GM12878 (cell line): ENCODE measurements around the gene TAF1L. TPM values are rescaled to one million over a fixed set of nuclear protein-coding genes. Genes with fewer than 3 reads are reported as not detected.

Source experiments
- ATAC-seq: fragments of 200-7000 bp; cut with Tn5 transposase; 3 replicates; pipeline ENCODE4 v1.9.1; 2020; ENCODE audit warnings: mild to moderate bottlenecking, moderate library complexity
- BruUV-seq: library from RNA; stranded (reverse); fragments of 400-500 nt; replicated peaks from 2 replicates; lab custom pipeline; 2021; lab: Mats Ljungman, UMichigan
- CTCF ChIA-PET: fragments of 300-600 bp; sonication (Branson Sonifier 250); formaldehyde crosslinking; extraction: SDS; loops from one replicate; lab custom pipeline; 2021; ENCODE audit warnings: inconsistent platforms; lab: Yijun Ruan, JAX
- POLR2A ChIA-PET: fragments of 350-600 bp; formaldehyde crosslinking; extraction: SDS; loops from one replicate; lab custom pipeline; 2021; ENCODE audit warnings: inconsistent platforms; lab: Charles Lee
- RAD21 ChIA-PET: fragments of 300-600 bp; sonication (Branson Sonifier 250); formaldehyde crosslinking; loops from one replicate; lab custom pipeline; 2023; ENCODE audit warnings: antibody characterized with exemption; ENCODE audit not compliant: unreplicated experiment; lab: Charles Lee
- SMC1A ChIA-PET: fragments of 300-600 bp; sonication (Branson Sonifier 250); formaldehyde crosslinking; loops from one replicate; lab custom pipeline; 2023; ENCODE audit not compliant: unreplicated experiment, uncharacterized antibody; lab: Charles Lee
- DNase-seq: peaks from one replicate; pipeline ENCODE4 v3.0.0-alpha.2; 2011; ENCODE audit warnings: low read depth, low spot score
- FAIRE-seq: peaks from 3 replicates; lab custom pipeline; 2011; peaks lifted over from hg19 to GRCh38; lab: Jason Lieb, UNC
- H2AFZ ChIP-seq: 2 replicates; pipeline ENCODE4 v1.6.0; 2011; ENCODE audit warnings: low read depth, low read length, control low read depth; ENCODE audit not compliant: control insufficient read depth
- H3K27ac ChIP-seq: 2 replicates; pipeline ENCODE4 v1.5.1; 2011; ENCODE audit warnings: control low read depth; ENCODE audit not compliant: control insufficient read depth, insufficient read depth
- H3K27me3 ChIP-seq, 2 experiments: replicated peaks in 1 of 2; 2 replicates each; pipeline versions ENCODE4 v1.6.0 to v1.6.1; 2011; ENCODE audit warnings: low read length in 1 of 2; ENCODE audit not compliant: control insufficient read depth in 2 of 2, insufficient read depth in 2 of 2
- H3K36me3 ChIP-seq, 2 experiments: 2 replicates each; pipeline ENCODE4 v1.5.1; 2011; ENCODE audit warnings: low read length in 1 of 2; ENCODE audit not compliant: control insufficient read depth in 2 of 2, insufficient read depth in 2 of 2
- H3K4me1 ChIP-seq: 2 replicates; pipeline ENCODE4 v1.6.1; 2011; ENCODE audit warnings: mild to moderate bottlenecking, low read length, moderate library complexity, mixed read lengths; ENCODE audit not compliant: control insufficient read depth, insufficient read depth
- H3K4me2 ChIP-seq: 2 replicates; pipeline ENCODE4 v1.6.0; 2011; ENCODE audit warnings: control low read depth; ENCODE audit not compliant: control insufficient read depth, insufficient read depth
- H3K4me3 ChIP-seq: fragments of 200-600 bp; sonication (generic); 2 replicates; pipeline ENCODE4 v1.5.1; 2016
- H3K79me2 ChIP-seq: 2 replicates; pipeline ENCODE4 v1.6.0; 2011; ENCODE audit warnings: low read length; ENCODE audit not compliant: control insufficient read depth, insufficient read depth
- H3K9ac ChIP-seq: 2 replicates; pipeline ENCODE4 v1.8.0; 2011; ENCODE audit warnings: low read length, control low read depth, mixed read lengths; ENCODE audit not compliant: control insufficient read depth, insufficient read depth
- H3K9me3 ChIP-seq: replicated peaks from 3 replicates; pipeline ENCODE4 v1.5.1; 2011; ENCODE audit warnings: mild to moderate bottlenecking, low read length; ENCODE audit not compliant: control insufficient read depth, insufficient read depth
- H4K20me1 ChIP-seq: 2 replicates; pipeline ENCODE4 v1.6.0; 2011; ENCODE audit not compliant: control insufficient read depth, insufficient read depth
- ATF2 ChIP-seq: IDR thresholded peaks from 2 replicates; pipeline ENCODE4 v1.6.1; 2012; ENCODE audit warnings: low read length, inconsistent platforms
- ATF3 ChIP-seq: IDR thresholded peaks from 2 replicates; pipeline ENCODE4 v1.6.1; 2011; ENCODE audit warnings: low read depth, mild to moderate bottlenecking, low read length, moderate library complexity, borderline replicate concordance; ENCODE audit errors: extremely low read depth
- CHD1 ChIP-seq: IDR thresholded peaks from 2 replicates; pipeline ENCODE4 v1.6.1; 2012; ENCODE audit warnings: low read depth, low read length, improper control_type of control experiment
- MEF2A ChIP-seq: IDR thresholded peaks from 2 replicates; pipeline ENCODE4 v1.6.1; 2011; ENCODE audit warnings: low read depth, mild to moderate bottlenecking, low read length, moderate library complexity; ENCODE audit not compliant: insufficient read depth
- MLLT1 ChIP-seq: fragments of 450-650 bp; IDR thresholded peaks from 2 replicates; pipeline ENCODE4 v1.6.1; 2016; ENCODE audit warnings: mild to moderate bottlenecking
- NR2C1 ChIP-seq: fragments of 450-650 bp; IDR thresholded peaks from 2 replicates; pipeline ENCODE4 v1.6.1; 2017; ENCODE audit warnings: antibody characterized with exemption, mild to moderate bottlenecking, moderate library complexity
- RB1 ChIP-seq: fragments of 450-650 bp; formaldehyde crosslinking; IDR thresholded peaks from 2 replicates; pipeline ENCODE4 v1.6.1; 2017; ENCODE audit warnings: mild to moderate bottlenecking, borderline replicate concordance
- RBBP5 ChIP-seq: fragments of 200-600 bp; sonication (generic); conservative IDR thresholded peaks from 2 replicates; pipeline ENCODE4 v1.6.1; 2016
- RCOR1 ChIP-seq: conservative IDR thresholded peaks from 2 replicates; pipeline ENCODE4 v1.6.1; 2012; ENCODE audit warnings: low read depth, low read length, improper control_type of control experiment
- SIN3A ChIP-seq: IDR thresholded peaks from 2 replicates; pipeline ENCODE4 v1.6.1; 2012; ENCODE audit warnings: low read depth, low read length, improper control_type of control experiment
- SPI1 ChIP-seq: IDR thresholded peaks from 2 replicates; pipeline ENCODE4 v1.6.1; 2011; ENCODE audit warnings: low read depth, mild to moderate bottlenecking, low read length, moderate library complexity, borderline replicate concordance; ENCODE audit not compliant: insufficient read depth
- SREBF1 ChIP-seq: IDR thresholded peaks from 2 replicates; pipeline ENCODE4 v1.6.1; 2012; ENCODE audit warnings: mild to moderate bottlenecking, low read length
- YY1 ChIP-seq: IDR thresholded peaks from 2 replicates; pipeline ENCODE4 v1.6.1; 2011; ENCODE audit warnings: low read depth, mild to moderate bottlenecking, low read length
- ZBTB4 ChIP-seq: fragments of 450-650 bp; formaldehyde crosslinking; IDR thresholded peaks from 2 replicates; pipeline ENCODE4 v1.4.0; 2022; ENCODE audit warnings: mild to moderate bottlenecking, moderate library complexity
- ZNF24 ChIP-seq: fragments of 450-650 bp; IDR thresholded peaks from 2 replicates; pipeline ENCODE4 v1.6.1; 2017; ENCODE audit warnings: antibody characterized with exemption, mild to moderate bottlenecking
- ZSCAN29 ChIP-seq: fragments of 450-650 bp; IDR thresholded peaks from 2 replicates; pipeline ENCODE4 v1.6.1; 2017; ENCODE audit warnings: mild to moderate bottlenecking, moderate library complexity
- WGBS: methylation state at CpG from one replicate; pipeline ENCODE4 v1.1.6; 2016; ENCODE audit warnings: low lambda C conversion rate; ENCODE audit not compliant: insufficient replicate concordance, insufficient coverage; ENCODE audit errors: missing lambda C conversion rate; 5-methylcytosine and 5-hydroxymethylcytosine counted together
- in situ Hi-C: fragments of 300-500 bp; cut with MboI; formaldehyde crosslinking; loops from 9 replicates; pipeline ENCODE4 v1.14.3; 2018; ENCODE audit warnings: mixed read lengths
- intact Hi-C: fragments of 100-400 bp; cut with micrococcal nuclease; formaldehyde crosslinking; loops from one replicate; pipeline ENCODE4 v1.14.2; 2022; ENCODE audit not compliant: unreplicated experiment
- polyA plus RNA-seq, 11 experiments: library from polyadenylated mRNA; depleted of rRNA in 4 of 11; unstranded in 6 of 11; stranded (reverse) in 5 of 11; fragments of >200 nt; fragmentation: Nextera tagmentation in 4 of 11; fragmentation: Illumina TruSeq in 1 of 11; extraction: Ambion mirVana in 4 of 11; extraction: Trizol in 1 of 11; gene quantifications; 1 replicate in 1 of 11; 2 replicates in 10 of 11; pipeline versions ENCODE4 v1.2.1 to v1.2.3, GENCODE V29; 2011 to 2016; ENCODE audit warnings: inconsistent platforms in 2 of 11, missing spikeins in 2 of 11, low read depth in 1 of 11
- total RNA-seq, 4 experiments: library from RNA; depleted of rRNA in 3 of 4; stranded (reverse); fragments of >200 nt in 3 of 4; fragmentation: Illumina TruSeq in 1 of 4; extraction: Trizol in 1 of 4; gene quantifications; 2 replicates each; pipeline versions ENCODE4 v1.2.1 to v1.2.3, GENCODE V29; 2013 to 2021

TAF1L gene
- total and polyA plus RNA-seq, 10 of the 15 experiments (the other 5 are each of a cell fraction or from before 2014, with no cell fraction given), result under 0.01 to 0.03 (median 0.01) TPM; not detected in 6

GRCh38 chr9:32580631-32581300 lies 54.7 kb downstream of the TAF1L start:
- ChIA-PET SMC1A (interaction anchor here (0.6 to 7.5 kb wide), 18 partner anchors 8 to 394 kb away, joined by 3 to 285 read pairs (median 6); partner anchors contain the start of genes ACO1 and NDUFB6), RAD21 (interaction anchor here (0.7 to 12.1 kb wide), 8 partner anchors 9 to 393 kb away, joined by 3 to 368 read pairs (median 4); partner anchors contain the start of genes ACO1 and RIGI), CTCF (interaction anchor here (0.7 to 10.0 kb wide), 47 partner anchors 8 to 655 kb away, joined by 3 to 597 read pairs (median 5); partner anchors contain the start of genes ACO1, NDUFB6 and RIGI), POLR2A (interaction anchor here (2.0 kb wide), 1 partner anchor 202 kb away, joined by 7 read pairs; no protein-coding TSS in a partner anchor)
- Histone ChIP-seq H3K4me3 (no peak overlapping the region), H3K9ac (no peak overlapping the region), H3K27me3 (no peaks in the 10 kb centered on the region), H3K79me2 (no peaks in the 10 kb centered on the region), H4K20me1 (no peaks in the 10 kb centered on the region), H2AFZ (no peak overlapping the region), H3K9me3 (no peaks in the 10 kb centered on the region), H3K4me2 (no peak overlapping the region), H3K27ac (no peak overlapping the region), H3K36me3 (no peaks in the 10 kb centered on the region), H3K4me1 (peaks cover 4% of the 10 kb centered on the region; the same call in 1 of the 2 replicates)
- DNase-seq (no peak), ATAC-seq (no peak), FAIRE-seq (no peak)
- intact Hi-C loops, result loop anchor here (1.0 kb wide), 1 partner anchor 388 kb away; no protein-coding TSS in a partner anchor
- TF ChIP-seq RBBP5, result no peak
- TF ChIP-seq ATF3, result no peak
- TF ChIP-seq ZNF24, result no peak
- TF ChIP-seq SIN3A, result no peak
- TF ChIP-seq ATF2, result no peak
- no peak for TF ChIP-seq RCOR1
- TF ChIP-seq NR2C1, result no peak
- TF ChIP-seq RB1, result no peak
- TF ChIP-seq MEF2A, result no peak
- no peak for TF ChIP-seq CHD1
- no peak for TF ChIP-seq YY1
- TF ChIP-seq ZSCAN29, result no peak
- TF ChIP-seq SPI1, result no peak
- TF ChIP-seq SREBF1, result no peak
- no peak for TF ChIP-seq ZBTB4 (CRISPR knock-in tag)
- TF ChIP-seq MLLT1, result no peak
- WGBS, result 13% methylated on average over 3 of the region's 3 CpGs
- BruUV-seq, result no TSS peak
- in situ Hi-C loops, result no loop called here
